Mucosa of rectum (tissue), 2 donors: ENCODE data around the gene MID1.

Experiments
- H3K27ac ChIP-seq, 2 donors: one replicate each; pipeline ENCODE4 v1.7.0; 2013; ENCODE audit warnings: inconsistent platforms in 2 of 2, low read depth in 2 of 2, low read length in 2 of 2
- H3K27me3 ChIP-seq, 2 donors: one replicate each; pipeline ENCODE4 v1.7.0; 2013; ENCODE audit warnings: low read length in 2 of 2; ENCODE audit not compliant: control insufficient read depth in 2 of 2, insufficient read depth in 2 of 2
- H3K36me3 ChIP-seq, 2 donors: one replicate each; pipeline ENCODE4 v1.7.0; 2013; ENCODE audit warnings: low read length in 2 of 2; ENCODE audit not compliant: control insufficient read depth in 2 of 2, insufficient read depth in 2 of 2
- H3K4me1 ChIP-seq, 2 donors: one replicate each; pipeline ENCODE4 v1.7.0; 2013; ENCODE audit warnings: low read length in 2 of 2, mild to moderate bottlenecking in 1 of 2; ENCODE audit not compliant: control insufficient read depth in 2 of 2, insufficient read depth in 2 of 2
- H3K4me3 ChIP-seq, 2 donors: one replicate each; pipeline ENCODE4 v1.7.0; 2013; ENCODE audit warnings: low read length in 2 of 2
- H3K9ac ChIP-seq, 2 donors: one replicate each; pipeline ENCODE4 v1.7.0; 2013; ENCODE audit warnings: low read length in 2 of 2, low read depth in 1 of 2, mild to moderate bottlenecking in 1 of 2
- H3K9me3 ChIP-seq, 2 donors: one replicate each; pipeline ENCODE4 v1.7.0; 2013; ENCODE audit warnings: low read length in 2 of 2; ENCODE audit not compliant: control insufficient read depth in 2 of 2
- donor health status: healthy.
- donor health status: Normal muscosa, but diverticular disease.

Gene MID1

GRCh38 chrX:10620121-10620699 is at the start of gene MID1:
Gene MID1 (minus strand): TSS chrX:10620585. CDS start chrX:10567547, 53,038 bp downstream.
- Histone ChIP-seq H3K4me1 (peaks cover 12 to 13% of the 10 kb centered on the region in 2 donors), H3K9me3 (no peaks in the 10 kb centered on the region), H3K36me3 (no peaks in the 10 kb centered on the region), H3K27ac (peak within 1 kb of the TSS; percentile 53), H3K27me3 (peaks cover 6 to 10% of the 10 kb centered on the region in 2 donors), H3K9ac (peak within 1 kb of the TSS; percentile 60 to 72), H3K4me3 (peak within 1 kb of the TSS; percentile 67 to 78)

- Histone ChIP-seq H3K36me3 (no peaks in the 10 kb centered on the region), H3K9me3 (no peaks in the 10 kb centered on the region), H3K4me3 (no peak overlapping the region), H3K4me1 (no peaks in the 10 kb centered on the region), H3K27me3 (no peaks in the 10 kb centered on the region), H3K9ac (no peak overlapping the region), H3K27ac (no peak overlapping the region)
Measured at GRCh38 chrX:10667143-10667542, 46.8 kb upstream of the MID1 start.

GRCh38 chrX:10666102-10666501 is 45.7 kb upstream of the MID1 start:
- H3K4me3 ChIP-seq: no peak overlapping the region
- H3K27ac ChIP-seq: no peak overlapping the region
- H3K27me3 ChIP-seq: no peaks in the 10 kb centered on the region
- H3K36me3 ChIP-seq: no peaks in the 10 kb centered on the region
- no peak overlapping the region for H3K9ac ChIP-seq
- no peaks in the 10 kb centered on the region for H3K4me1 ChIP-seq
- H3K9me3 ChIP-seq: no peaks in the 10 kb centered on the region

GRCh38 chrX:10665681-10666080 is 45.3 kb upstream of the MID1 start:
- H3K9ac ChIP-seq: no peak overlapping the region
- H3K9me3 ChIP-seq: no peaks in the 10 kb centered on the region
- H3K27ac ChIP-seq: no peak overlapping the region
- H3K4me3 ChIP-seq: no peak overlapping the region
- no peaks in the 10 kb centered on the region for H3K36me3 ChIP-seq
- no peaks in the 10 kb centered on the region for H3K4me1 ChIP-seq
- no peaks in the 10 kb centered on the region for H3K27me3 ChIP-seq

- H3K9ac ChIP-seq: no peak overlapping the region
- no peak overlapping the region for H3K4me3 ChIP-seq
- no peak overlapping the region for H3K27ac ChIP-seq
- H3K4me1 ChIP-seq: no peaks in the 10 kb centered on the region
- no peaks in the 10 kb centered on the region for H3K36me3 ChIP-seq
- H3K27me3 ChIP-seq: no peaks in the 10 kb centered on the region
- no peaks in the 10 kb centered on the region for H3K9me3 ChIP-seq
Measured at GRCh38 chrX:10660171-10660570, 39.8 kb upstream of the MID1 start.

- Histone ChIP-seq H3K36me3 (no peaks in the 10 kb centered on the region), H3K4me1 (no peaks in the 10 kb centered on the region), H3K9me3 (no peaks in the 10 kb centered on the region), H3K9ac (no peak overlapping the region), H3K27me3 (no peaks in the 10 kb centered on the region), H3K4me3 (no peak overlapping the region), H3K27ac (no peak overlapping the region)
Measured at GRCh38 chrX:10656214-10656613, 35.8 kb upstream of the MID1 start.

GRCh38 chrX:10654960-10655359 is 34.6 kb upstream of the MID1 start:
- Histone ChIP-seq H3K27ac (no peak overlapping the region), H3K36me3 (no peaks in the 10 kb centered on the region), H3K27me3 (no peaks in the 10 kb centered on the region), H3K4me3 (no peak overlapping the region), H3K9ac (no peak overlapping the region), H3K9me3 (no peaks in the 10 kb centered on the region), H3K4me1 (no peaks in the 10 kb centered on the region)

GRCh38 chrX:10653302-10653701 is 32.9 kb upstream of the MID1 start:
- Histone ChIP-seq H3K9me3 (no peaks in the 10 kb centered on the region), H3K36me3 (no peaks in the 10 kb centered on the region), H3K4me1 (no peaks in the 10 kb centered on the region), H3K27ac (no peak overlapping the region), H3K27me3 (no peaks in the 10 kb centered on the region), H3K9ac (no peak overlapping the region), H3K4me3 (no peak overlapping the region)

- no peak overlapping the region for H3K4me3 ChIP-seq
- no peaks in the 10 kb centered on the region for H3K4me1 ChIP-seq
- H3K9ac ChIP-seq: no peak overlapping the region
- H3K36me3 ChIP-seq: no peaks in the 10 kb centered on the region
- H3K27me3 ChIP-seq: no peaks in the 10 kb centered on the region
- H3K27ac ChIP-seq: no peak overlapping the region
- no peaks in the 10 kb centered on the region for H3K9me3 ChIP-seq
Measured at GRCh38 chrX:10649265-10649664, 28.9 kb upstream of the MID1 start.

- Histone ChIP-seq H3K4me3 (no peak overlapping the region), H3K9me3 (no peaks in the 10 kb centered on the region), H3K27ac (no peak overlapping the region), H3K9ac (no peak overlapping the region), H3K36me3 (no peaks in the 10 kb centered on the region), H3K4me1 (no peaks in the 10 kb centered on the region), H3K27me3 (no peaks in the 10 kb centered on the region)
Measured at GRCh38 chrX:10648614-10649013, 28.2 kb upstream of the MID1 start.

GRCh38 chrX:10636851-10637250 is 16.5 kb upstream of the MID1 start:
- Histone ChIP-seq H3K27ac (no peak overlapping the region), H3K4me1 (peaks cover 0 to 3% of the 10 kb centered on the region in 2 donors), H3K27me3 (no peaks in the 10 kb centered on the region), H3K9me3 (no peaks in the 10 kb centered on the region), H3K4me3 (no peak overlapping the region), H3K36me3 (no peaks in the 10 kb centered on the region), H3K9ac (no peak overlapping the region)
